IPS-15b (cell line): Measurements from ENCODE around the gene NGEF.

Experiments
- H3K27me3 ChIP-seq: one replicate; pipeline ENCODE4 v1.6.1; 2013; ENCODE audit warnings: low read length; ENCODE audit not compliant: control insufficient read depth, insufficient read depth
- H3K36me3 ChIP-seq: one replicate; pipeline ENCODE4 v1.6.1; 2013; ENCODE audit warnings: low read length; ENCODE audit not compliant: control insufficient read depth, insufficient read depth
- H3K4me1 ChIP-seq: one replicate; pipeline ENCODE4 v1.6.1; 2013; ENCODE audit warnings: mild to moderate bottlenecking, low read length; ENCODE audit not compliant: control insufficient read depth, insufficient read depth
- H3K4me3 ChIP-seq: one replicate; pipeline ENCODE4 v1.5.1; 2013; ENCODE audit warnings: low read depth, low read length
- H3K9ac ChIP-seq: one replicate; pipeline ENCODE4 v1.6.1; 2013; ENCODE audit warnings: low read depth, mild to moderate bottlenecking, low read length
- H3K9me3 ChIP-seq: one replicate; pipeline ENCODE4 v1.6.1; 2013; ENCODE audit warnings: mild to moderate bottlenecking, low read length; ENCODE audit not compliant: control insufficient read depth, insufficient read depth

Gene NGEF

GRCh38 chr2:232887171-232887850, 125.7 kb downstream of the NGEF start:
- Histone ChIP-seq H3K4me1 (peaks cover 3% of the 10 kb centered on the region), H3K27me3 (no peaks in the 10 kb centered on the region), H3K9me3 (no peaks in the 10 kb centered on the region), H3K9ac (no peak overlapping the region), H3K4me3 (no peak overlapping the region), H3K36me3 (peaks cover 2% of the 10 kb centered on the region)

DNA sequence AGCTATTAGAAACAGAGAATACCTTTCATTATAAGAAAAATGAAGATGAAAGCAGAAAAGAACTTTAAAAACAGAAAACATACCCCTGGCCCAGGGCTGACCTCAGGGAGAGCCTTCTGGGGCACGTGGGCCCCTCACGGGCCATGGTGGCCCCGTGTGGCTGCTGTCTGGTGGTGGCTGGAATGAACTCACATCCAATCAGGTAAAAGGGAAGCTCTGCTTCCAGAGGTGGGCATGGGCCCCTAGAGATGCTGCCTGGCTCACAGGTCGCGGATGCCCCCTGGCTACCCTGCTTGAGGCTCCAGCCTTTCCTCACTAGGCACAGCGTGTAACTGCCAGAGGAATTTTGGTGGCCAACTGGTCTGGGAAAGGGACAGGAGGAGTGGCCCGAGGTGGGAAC, 126.4 kb downstream of the NGEF start:
- H3K9me3 ChIP-seq: no peaks in the 10 kb centered on the region
- H3K9ac ChIP-seq: no peak overlapping the region
- H3K36me3 ChIP-seq: peaks cover 2% of the 10 kb centered on the region
- H3K4me3 ChIP-seq: no peak overlapping the region
- peaks cover 3% of the 10 kb centered on the region for H3K4me1 ChIP-seq
- H3K27me3 ChIP-seq: no peaks in the 10 kb centered on the region

DNA sequence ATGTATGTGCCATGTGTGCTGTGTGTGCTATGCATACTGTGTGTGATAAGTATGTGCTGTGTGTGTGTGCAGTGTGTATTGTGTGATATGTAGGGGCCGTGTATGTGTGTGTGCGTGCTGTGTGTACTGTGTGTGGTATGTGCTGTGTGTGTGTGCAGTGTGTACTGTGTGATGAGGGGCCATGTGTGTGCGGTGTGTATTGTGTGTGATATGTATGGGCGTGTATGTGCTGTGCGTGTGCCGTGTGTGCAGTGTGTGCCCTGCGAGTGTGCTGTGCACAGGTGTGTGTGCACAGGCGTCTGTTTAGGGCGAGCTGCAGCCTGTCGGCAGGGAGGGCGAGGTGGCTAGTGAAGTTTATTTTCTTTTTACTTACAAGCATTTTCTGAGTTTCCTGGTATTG, 126.9 kb downstream of the NGEF start:
- Histone ChIP-seq H3K36me3 (peaks cover 2% of the 10 kb centered on the region), H3K4me3 (no peak overlapping the region), H3K9ac (no peak overlapping the region), H3K27me3 (no peaks in the 10 kb centered on the region), H3K9me3 (no peaks in the 10 kb centered on the region), H3K4me1 (peaks cover 3% of the 10 kb centered on the region)

GRCh38 chr2:232885264-232885961, 127.6 kb downstream of the NGEF start:
- Histone ChIP-seq H3K9ac (no peak overlapping the region), H3K36me3 (peaks cover 2% of the 10 kb centered on the region), H3K4me3 (no peak overlapping the region), H3K9me3 (no peaks in the 10 kb centered on the region), H3K4me1 (no peaks in the 10 kb centered on the region), H3K27me3 (no peaks in the 10 kb centered on the region)

DNA sequence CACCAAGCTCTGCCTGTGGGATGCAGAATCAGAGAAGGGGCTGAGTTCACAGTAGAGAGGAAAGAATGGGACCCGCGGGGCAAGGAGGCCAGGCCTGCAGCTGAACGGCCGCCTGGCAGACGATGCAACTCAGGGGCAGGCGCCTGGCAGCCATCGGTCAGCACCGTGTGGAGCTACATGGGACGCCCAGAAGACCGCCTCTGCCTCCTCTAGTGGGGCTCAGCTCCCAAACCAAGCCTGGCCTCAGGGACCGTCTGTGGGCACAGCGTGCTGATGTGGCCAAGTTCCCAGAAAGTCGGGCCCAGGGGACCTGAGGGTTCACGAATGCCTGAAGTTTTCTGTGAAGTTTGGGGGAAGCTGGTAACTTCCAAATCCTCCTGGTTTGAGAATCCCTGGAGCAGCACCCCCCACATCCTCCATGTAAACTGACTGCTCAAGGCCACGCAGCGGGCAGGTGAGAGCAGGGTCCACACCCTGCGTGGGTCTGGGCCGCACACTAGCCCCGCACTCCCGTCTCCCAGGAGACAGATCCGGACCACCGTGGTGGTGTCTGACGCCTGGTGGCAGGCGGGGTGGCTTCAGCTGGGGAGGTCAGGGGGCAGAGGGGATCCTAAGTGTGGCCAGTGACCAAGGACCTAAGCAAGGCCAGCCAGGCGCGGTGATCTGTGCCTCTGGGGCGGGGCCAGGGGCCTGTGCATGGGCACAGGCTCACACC, 128.3 kb downstream of the NGEF start:
- Histone ChIP-seq H3K4me3 (no peak overlapping the region), H3K36me3 (peaks cover 2% of the 10 kb centered on the region), H3K27me3 (no peaks in the 10 kb centered on the region), H3K4me1 (no peaks in the 10 kb centered on the region), H3K9ac (no peak overlapping the region), H3K9me3 (no peaks in the 10 kb centered on the region)

DNA sequence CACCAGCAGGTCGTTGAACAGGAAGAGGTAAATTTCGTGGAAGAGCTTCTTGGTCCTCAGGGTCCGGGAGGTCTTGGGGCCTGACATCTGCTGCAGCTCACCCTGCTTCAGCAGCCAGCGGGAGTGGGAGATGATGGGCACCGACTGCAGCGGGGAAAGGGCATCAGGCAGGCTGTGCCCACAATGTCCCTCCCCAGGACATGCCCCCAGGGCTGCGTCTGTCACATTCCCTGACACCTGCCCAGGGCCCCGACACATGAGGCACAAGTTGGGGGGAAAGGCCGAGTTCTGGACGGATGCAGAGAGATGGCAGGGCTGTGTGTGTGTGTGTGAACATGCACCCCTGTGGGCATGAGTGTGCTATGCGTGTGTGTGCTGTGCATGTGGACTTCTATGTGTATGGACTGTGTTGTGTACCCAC, 129.0 kb downstream of the NGEF start:
- Histone ChIP-seq H3K4me1 (no peaks in the 10 kb centered on the region), H3K36me3 (peaks cover 2% of the 10 kb centered on the region), H3K9me3 (no peaks in the 10 kb centered on the region), H3K4me3 (no peak overlapping the region), H3K27me3 (no peaks in the 10 kb centered on the region), H3K9ac (no peak overlapping the region)

- peaks cover 2% of the 10 kb centered on the region for H3K36me3 ChIP-seq
- H3K9me3 ChIP-seq: no peaks in the 10 kb centered on the region
- no peaks in the 10 kb centered on the region for H3K4me1 ChIP-seq
- peaks cover 2% of the 10 kb centered on the region for H3K27me3 ChIP-seq
- H3K4me3 ChIP-seq: no peak overlapping the region
- H3K9ac ChIP-seq: no peak overlapping the region
Measured at GRCh38 chr2:232883116-232883721, 129.8 kb downstream of the NGEF start.

- Histone ChIP-seq H3K4me3 (no peak overlapping the region), H3K4me1 (no peaks in the 10 kb centered on the region), H3K9ac (no peak overlapping the region), H3K36me3 (peaks cover 2% of the 10 kb centered on the region), H3K27me3 (peaks cover 8% of the 10 kb centered on the region), H3K9me3 (no peaks in the 10 kb centered on the region)
Measured at GRCh38 chr2:232882505-232883115, 130.4 kb downstream of the NGEF start.

DNA sequence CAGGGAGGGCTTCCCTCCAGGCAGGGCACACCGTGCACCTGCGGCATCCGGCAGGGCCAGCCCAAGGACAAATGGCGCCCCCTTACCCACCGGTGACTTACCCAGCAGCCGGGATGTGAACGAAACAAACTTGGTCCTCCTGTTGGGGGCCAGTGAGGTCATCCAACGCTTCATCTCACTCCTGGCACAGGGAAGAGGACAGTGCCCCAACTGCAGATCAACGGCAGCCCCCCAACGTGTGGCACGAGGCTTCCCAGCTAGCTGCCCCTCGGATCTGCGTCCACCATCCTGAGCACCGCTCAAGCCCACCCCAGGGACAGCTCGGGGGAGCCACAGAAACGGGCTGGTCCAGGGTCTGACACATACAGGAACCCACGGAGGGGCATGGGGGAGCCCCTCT, 131.0 kb downstream of the NGEF start:
- H3K27me3 ChIP-seq: peaks cover 13% of the 10 kb centered on the region
- H3K4me3 ChIP-seq: no peak overlapping the region
- H3K4me1 ChIP-seq: no peaks in the 10 kb centered on the region
- H3K9me3 ChIP-seq: no peaks in the 10 kb centered on the region
- H3K9ac ChIP-seq: no peak overlapping the region
- peaks cover 2% of the 10 kb centered on the region for H3K36me3 ChIP-seq

DNA sequence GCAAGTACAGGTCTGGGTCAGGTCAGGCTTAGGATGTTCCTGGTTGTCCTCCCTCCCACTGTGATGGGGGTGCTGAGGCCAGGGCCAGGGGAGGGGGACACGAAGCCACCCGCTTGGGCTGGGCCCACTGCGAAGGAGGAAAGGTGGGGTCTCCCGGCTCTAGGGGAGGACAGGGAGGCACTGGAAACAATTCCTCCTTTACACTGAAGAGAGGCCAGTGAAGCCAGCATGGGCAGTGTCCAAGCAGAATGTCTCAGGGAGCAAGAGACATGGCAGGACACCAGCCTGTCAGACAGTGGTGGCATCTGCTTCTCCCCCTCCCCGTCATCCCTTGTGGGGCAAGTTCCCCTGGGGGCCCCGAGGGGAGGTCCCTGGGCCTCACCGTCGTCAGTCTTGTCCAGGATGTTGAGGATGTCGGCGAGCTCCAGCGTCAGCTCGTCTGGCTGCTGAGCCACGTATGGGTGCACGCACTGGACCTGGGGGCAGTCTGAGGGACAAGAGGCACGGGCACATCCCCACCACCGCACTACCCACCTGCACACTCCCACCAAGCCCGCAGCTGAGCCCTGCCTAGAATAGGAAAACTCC, 132.2 kb downstream of the NGEF start:
- H3K9me3 ChIP-seq: no peaks in the 10 kb centered on the region
- H3K27me3 ChIP-seq: peaks cover 15% of the 10 kb centered on the region
- H3K36me3 ChIP-seq: no peaks in the 10 kb centered on the region
- H3K4me1 ChIP-seq: no peaks in the 10 kb centered on the region
- no peak overlapping the region for H3K9ac ChIP-seq
- no peak overlapping the region for H3K4me3 ChIP-seq
